K562 (cell line): ENCODE results near the gene ADAM22. TPM values are rescaled to one million over a fixed set of nuclear protein-coding genes. Genes with fewer than 3 reads are reported as not detected.

Source experiments
- ATAC-seq: fragments of 200-7000 bp; cut with Tn5 transposase; 3 replicates; pipeline ENCODE4 v1.9.1; 2020; ENCODE audit warnings: moderate library complexity
- BruUV-seq: library from RNA; stranded (reverse); fragments of 400-500 nt; replicated peaks from 2 replicates; lab custom pipeline; 2021; lab: Mats Ljungman, UMichigan
- CTCF ChIA-PET: fragments of 300-600 bp; formaldehyde crosslinking; extraction: SDS; loops from one replicate; lab custom pipeline; 2021; ENCODE audit warnings: low intra/inter-chr PET ratio; lab: Yijun Ruan, JAX
- POLR2A ChIA-PET: fragments of 300-600, 350-650 bp; sonication (Branson Sonifier 250); formaldehyde crosslinking; extraction: SDS; loops from one replicate; lab custom pipeline; 2021; ENCODE audit warnings: antibody characterized with exemption, inconsistent platforms; lab: Yijun Ruan, JAX
- DNase-seq, 4 experiments: peaks; one replicate each; pipeline versions ENCODE4 v3.0.0 to v3.0.0-alpha.2; 2011 to 2018; ENCODE audit warnings: low spot score in 3 of 4, mixed read lengths in 3 of 4; ENCODE audit errors: extremely low read depth in 1 of 4
- FAIRE-seq: peaks from 2 replicates; lab custom pipeline; 2011; peaks lifted over from hg19 to GRCh38; lab: Jason Lieb, UNC
- H2AFZ ChIP-seq: 2 replicates; pipeline ENCODE4 v1.6.0; 2011; ENCODE audit warnings: low read depth, low read length, control low read depth, inconsistent platforms
- H3K27ac ChIP-seq: fragments of 200-600 bp; 3 replicates; pipeline ENCODE4 v1.8.0; 2011; ENCODE audit warnings: low read depth, mild to moderate bottlenecking, control low read depth, inconsistent platforms, low read length, moderate library complexity, mixed read lengths; ENCODE audit errors: extremely low read depth
- H3K27me3 ChIP-seq, 2 experiments: fragments of 300-600 bp in 1 of 2; 2 replicates in 1 of 2; 3 replicates in 1 of 2; pipeline versions ENCODE4 v1.6.0 to v1.8.0; 2011; ENCODE audit warnings: inconsistent platforms in 2 of 2, low read length in 2 of 2, mild to moderate bottlenecking in 1 of 2, mixed read lengths in 1 of 2, moderate library complexity in 1 of 2; ENCODE audit not compliant: control insufficient read depth in 2 of 2, insufficient read depth in 2 of 2
- H3K36me3 ChIP-seq: fragments of 300-600 bp; 3 replicates; pipeline ENCODE4 v1.8.0; 2011; ENCODE audit warnings: mild to moderate bottlenecking, low read length, inconsistent platforms; ENCODE audit not compliant: control insufficient read depth, insufficient read depth
- H3K4me1 ChIP-seq, 2 experiments: fragments of 200-600 bp in 1 of 2; replicated peaks in 1 of 2; 2 replicates in 1 of 2; 3 replicates in 1 of 2; pipeline versions ENCODE4 v1.5.1 to v1.8.0; 2011; ENCODE audit warnings: inconsistent platforms in 2 of 2, low read length in 2 of 2, mild to moderate bottlenecking in 1 of 2, mixed read lengths in 1 of 2, moderate library complexity in 1 of 2; ENCODE audit not compliant: control insufficient read depth in 2 of 2, insufficient read depth in 2 of 2
- H3K4me2 ChIP-seq: 2 replicates; pipeline ENCODE4 v1.6.1; 2011; ENCODE audit warnings: low read length, control low read depth, inconsistent platforms, mixed read lengths; ENCODE audit not compliant: insufficient read depth
- H3K4me3 ChIP-seq: fragments of 200-600 bp; sonication (generic), shearing (Covaris generic); 2 replicates; pipeline ENCODE4 v1.5.1; 2016; ENCODE audit warnings: control low read depth, inconsistent platforms
- H3K79me2 ChIP-seq: fragments of 200-600 bp; 3 replicates; pipeline ENCODE4 v1.8.0; 2011; ENCODE audit warnings: low read length, inconsistent platforms; ENCODE audit not compliant: control insufficient read depth, insufficient read depth
- H3K9ac ChIP-seq, 2 experiments: 2 replicates each; pipeline versions ENCODE4 v1.6.0 to v1.6.1; 2011; ENCODE audit warnings: low read depth in 2 of 2, low read length in 2 of 2, control low read depth in 1 of 2, inconsistent platforms in 1 of 2, mild to moderate bottlenecking in 1 of 2, mixed read lengths in 1 of 2; ENCODE audit not compliant: insufficient read depth in 1 of 2
- H3K9me1 ChIP-seq: one replicate; pipeline ENCODE4 v1.6.0; 2011; ENCODE audit warnings: inconsistent platforms, mild to moderate bottlenecking, low read length, moderate library complexity; ENCODE audit not compliant: control insufficient read depth, insufficient read depth
- H3K9me3 ChIP-seq: replicated peaks from 2 replicates; pipeline ENCODE4 v1.5.1; 2011; ENCODE audit warnings: low read depth, low read length, inconsistent platforms; ENCODE audit not compliant: control insufficient read depth, insufficient read depth
- H4K20me1 ChIP-seq: replicated peaks from 2 replicates; pipeline ENCODE4 v1.6.1; 2011; ENCODE audit warnings: low read length, inconsistent platforms, mixed read lengths; ENCODE audit not compliant: control insufficient read depth, insufficient read depth
- FIP1L1 ChIP-seq: fragments of 200-400 bp; formaldehyde crosslinking; IDR thresholded peaks from 2 replicates; pipeline ENCODE4 v1.6.1; 2018; ENCODE audit warnings: mild to moderate bottlenecking, low read depth, low read length; ENCODE audit not compliant: poor library complexity, severe bottlenecking
- GABPB1 ChIP-seq: sonication (generic); formaldehyde crosslinking; IDR thresholded peaks from 2 replicates; pipeline ENCODE4 v1.8.0; 2022; ENCODE audit warnings: mild to moderate bottlenecking, missing genetic modification reagents
- HIVEP1 ChIP-seq: fragments of 250-450 bp; sonication (Bioruptor Pico); IDR thresholded peaks from 2 replicates; pipeline ENCODE4 v1.4.0; 2020; ENCODE audit warnings: mild to moderate bottlenecking
- MEF2D ChIP-seq: conservative IDR thresholded peaks from 2 replicates; pipeline ENCODE4 v1.6.1; 2016; ENCODE audit warnings: low read depth, missing genetic modification characterization, missing compliant biosample characterization
- RB1 ChIP-seq: fragments of 450-650 bp; IDR thresholded peaks from 2 replicates; pipeline ENCODE4 v1.6.1; 2017; ENCODE audit warnings: low read depth, mild to moderate bottlenecking
- RBM22 ChIP-seq: fragments of 200-400 bp; formaldehyde crosslinking; IDR thresholded peaks from 2 replicates; pipeline ENCODE4 v1.6.1; 2018; ENCODE audit warnings: low read length, low read depth; ENCODE audit not compliant: poor library complexity, severe bottlenecking
- SRSF1 ChIP-seq: fragments of 200-400 bp; formaldehyde crosslinking; IDR thresholded peaks from 2 replicates; pipeline ENCODE4 v1.6.1; 2017; ENCODE audit warnings: mild to moderate bottlenecking, low read depth, low read length, moderate library complexity
- YY1 ChIP-seq, 3 experiments: IDR thresholded peaks; 2 replicates each; pipeline ENCODE4 v1.6.1; 2011; ENCODE audit warnings: low read length in 2 of 3, mild to moderate bottlenecking in 2 of 3, moderate library complexity in 2 of 3, borderline replicate concordance in 1 of 3, control low read depth in 1 of 3, low read depth in 1 of 3; ENCODE audit not compliant: insufficient read depth in 3 of 3, insufficient replicate concordance in 2 of 3, control insufficient read depth in 1 of 3, insufficient read length in 1 of 3; ENCODE audit errors: extremely low read depth in 1 of 3
- ZNF282 ChIP-seq: sonication (generic); formaldehyde crosslinking; IDR thresholded peaks from 2 replicates; pipeline ENCODE4 v1.8.1; 2023; ENCODE audit warnings: missing genetic modification reagents
- ZNF696 ChIP-seq: fragments of 250-450 bp; sonication (Bioruptor Pico); conservative IDR thresholded peaks from 2 replicates; pipeline ENCODE4 v1.4.0; 2020; ENCODE audit warnings: mild to moderate bottlenecking, moderate library complexity
- WGBS: fragments of 100-300 bp; shearing (Covaris generic); methylation state at CpG from one replicate; pipeline ENCODE4 v1.1.6; 2016; ENCODE audit warnings: low coverage, mixed read lengths; ENCODE audit not compliant: insufficient coverage; ENCODE audit errors: missing lambda C conversion rate; 5-methylcytosine and 5-hydroxymethylcytosine counted together
- in situ Hi-C: fragments of 300-500 bp; cut with MboI; formaldehyde crosslinking; loops from 4 replicates; pipeline ENCODE4 v1.15.0; 2018; ENCODE audit warnings: inconsistent platforms, mixed read lengths
- intact Hi-C: fragments of 100-400 bp; cut with micrococcal nuclease; formaldehyde crosslinking; loops from 2 replicates; pipeline ENCODE4 v1.14.2; 2022
- polyA plus RNA-seq, 8 experiments: library from polyadenylated mRNA; depleted of rRNA in 4 of 8; stranded (reverse) in 5 of 8; unstranded in 3 of 8; fragments of >200 nt; fragmentation: Nextera tagmentation in 2 of 8; fragmentation: Illumina TruSeq in 1 of 8; extraction: Ambion mirVana in 2 of 8; extraction: Trizol in 1 of 8; gene quantifications; 2 replicates each; pipeline versions ENCODE4 v1.2.1 to v1.2.3, GENCODE V29; 2011 to 2014; ENCODE audit warnings: inconsistent platforms in 1 of 8, missing spikeins in 1 of 8
- total RNA-seq, 7 experiments: library from RNA; depleted of rRNA in 6 of 7; stranded (reverse); fragments of >200 nt in 6 of 7; fragmentation: Illumina TruSeq in 2 of 7; extraction: Trizol in 2 of 7; gene quantifications; 2 replicates each; pipeline versions ENCODE4 v1.2.1 to v1.2.3, GENCODE V29; 2011 to 2021; ENCODE audit warnings: low replicate concordance in 1 of 7
- TF ChIP-seq, protein P1 (sequence below): fragments of 450-650 bp; conservative IDR thresholded peaks from 2 replicates; pipeline ENCODE4 v1.6.1; 2016; ENCODE audit warnings: missing genetic modification characterization, low read depth, mild to moderate bottlenecking, missing compliant biosample characterization, moderate library complexity
- TF ChIP-seq, protein P2 (sequence below): fragments of 250-450 bp; sonication (Bioruptor Pico); IDR thresholded peaks from 2 replicates; pipeline ENCODE4 v1.8.0; 2022; ENCODE audit warnings: moderate library complexity, mild to moderate bottlenecking, inconsistent platforms

The ADAM22 gene
- total and polyA plus RNA-seq, 9 of the 15 experiments (the other 6 are each of a cell fraction or from before 2014, with no cell fraction given) = 0.01 to 0.58 (median 0.18) TPM

DNA sequence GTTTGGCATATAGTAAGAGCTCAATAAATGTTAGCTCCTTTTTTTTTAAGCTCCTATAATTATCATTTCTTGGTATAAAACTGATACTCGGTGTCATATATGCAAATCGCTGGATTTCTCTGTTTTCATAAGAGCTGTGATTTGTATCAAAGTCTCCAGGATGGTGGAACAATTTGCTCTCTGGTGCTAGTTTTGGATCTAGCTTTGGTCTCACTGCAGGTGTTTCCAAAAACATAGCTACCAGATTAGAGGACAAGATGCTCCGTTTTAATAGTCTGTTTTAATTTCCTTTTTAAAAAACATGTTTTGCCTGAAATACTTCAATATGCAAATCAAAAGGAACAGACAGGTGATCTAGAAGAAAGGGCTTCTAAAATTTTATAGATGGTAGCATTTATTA, 25.3 kb downstream of the ADAM22 start:
- no peak overlapping the region for H3K9ac ChIP-seq
- 0% methylated on average over 3 of the region's 3 CpGs for WGBS
- H3K4me3 ChIP-seq = no peak overlapping the region
- H3K9me1 ChIP-seq = no peaks in the 10 kb centered on the region
- no peaks in the 10 kb centered on the region for H3K79me2 ChIP-seq
- no peaks in the 10 kb centered on the region for H3K27me3 ChIP-seq
- H3K4me2 ChIP-seq = no peak overlapping the region
- CTCF ChIA-PET = no interaction called here
- intact Hi-C loops = no loop called here
- H3K27ac ChIP-seq = no peak overlapping the region
- no peak for ATAC-seq
- H3K4me1 ChIP-seq = no peaks in the 10 kb centered on the region
- no peaks in the 10 kb centered on the region for H3K36me3 ChIP-seq
- no peak for DNase-seq
- BruUV-seq = no TSS peak
- H4K20me1 ChIP-seq = no peaks in the 10 kb centered on the region
- in situ Hi-C loops = no loop called here
- FAIRE-seq = no peak
- TF ChIP-seq RBM22 (no peak), SRSF1 (no peak), FIP1L1 (no peak), RB1 (no peak), GABPB1 (CRISPR knock-in tag) (no peak), HIVEP1 (CRISPR knock-in tag) (no peak), YY1 (IDR thresholded peaks at IDR 0.05; ENCODE audit: borderline replicate concordance in 1 of 3, control insufficient read depth in 1 of 3, extremely low read depth in 1 of 3, insufficient read depth in 3 of 3, insufficient read length in 1 of 3, insufficient replicate concordance in 2 of 3, low read depth in 1 of 3, low read length in 2 of 3) (no peak), MEF2D (tag) (no peak), ZNF696 (no peak), ZNF282 (CRISPR knock-in tag) (no peak)
- TF ChIP-seq, protein P1, sequence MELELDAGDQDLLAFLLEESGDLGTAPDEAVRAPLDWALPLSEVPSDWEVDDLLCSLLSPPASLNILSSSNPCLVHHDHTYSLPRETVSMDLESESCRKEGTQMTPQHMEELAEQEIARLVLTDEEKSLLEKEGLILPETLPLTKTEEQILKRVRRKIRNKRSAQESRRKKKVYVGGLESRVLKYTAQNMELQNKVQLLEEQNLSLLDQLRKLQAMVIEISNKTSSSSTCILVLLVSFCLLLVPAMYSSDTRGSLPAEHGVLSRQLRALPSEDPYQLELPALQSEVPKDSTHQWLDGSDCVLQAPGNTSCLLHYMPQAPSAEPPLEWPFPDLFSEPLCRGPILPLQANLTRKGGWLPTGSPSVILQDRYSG = no peak
- TF ChIP-seq, protein P2, sequence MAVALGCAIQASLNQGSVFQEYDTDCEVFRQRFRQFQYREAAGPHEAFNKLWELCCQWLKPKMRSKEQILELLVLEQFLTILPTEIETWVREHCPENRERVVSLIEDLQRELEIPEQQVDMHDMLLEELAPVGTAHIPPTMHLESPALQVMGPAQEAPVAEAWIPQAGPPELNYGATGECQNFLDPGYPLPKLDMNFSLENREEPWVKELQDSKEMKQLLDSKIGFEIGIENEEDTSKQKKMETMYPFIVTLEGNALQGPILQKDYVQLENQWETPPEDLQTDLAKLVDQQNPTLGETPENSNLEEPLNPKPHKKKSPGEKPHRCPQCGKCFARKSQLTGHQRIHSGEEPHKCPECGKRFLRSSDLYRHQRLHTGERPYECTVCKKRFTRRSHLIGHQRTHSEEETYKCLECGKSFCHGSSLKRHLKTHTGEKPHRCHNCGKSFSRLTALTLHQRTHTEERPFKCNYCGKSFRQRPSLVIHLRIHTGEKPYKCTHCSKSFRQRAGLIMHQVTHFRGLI (CRISPR knock-in tag) = no peak
- no peaks in the 10 kb centered on the region for H3K9me3 ChIP-seq
- H2AFZ ChIP-seq = no peak overlapping the region
- POLR2A ChIA-PET = no interaction called here
